ENCODE measurements around the gene KPNA5. TPM values are rescaled to one million over a fixed set of nuclear protein-coding genes. Genes with fewer than 3 reads are reported as not detected.

The KPNA5 gene
- total and polyA plus RNA-seq, 9 of the 15 experiments (the other 6 are each of a cell fraction or from before 2014, with no cell fraction given) = 3.2 to 10.3 (median 6.5) TPM

DNA sequence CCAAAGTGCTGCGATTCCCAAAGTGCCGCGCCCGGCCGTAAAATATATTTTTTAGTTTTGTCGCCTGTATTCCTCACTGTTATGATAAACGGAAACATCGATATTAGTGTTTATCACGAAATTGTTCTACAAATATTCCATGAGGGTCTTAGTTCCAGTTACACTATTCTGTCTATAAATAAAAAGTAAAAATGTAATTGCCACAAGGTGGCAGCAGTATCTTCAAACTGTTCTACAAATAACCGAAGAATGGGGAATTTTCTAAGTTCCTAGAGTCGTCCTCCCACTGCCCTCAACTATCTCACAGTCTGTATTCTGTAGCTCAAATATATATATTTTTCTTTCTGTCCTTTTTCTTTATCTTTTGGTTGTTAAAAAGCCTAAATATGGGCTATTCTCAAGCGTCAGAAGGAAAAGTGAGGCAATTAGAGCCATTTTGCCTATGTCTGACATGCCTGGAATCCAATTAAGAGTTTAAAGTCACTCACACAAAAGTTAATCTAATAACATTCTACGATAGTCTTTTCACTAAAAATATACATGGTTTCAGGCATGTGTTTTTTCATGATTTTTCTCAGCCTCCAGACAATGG is 98.7 kb downstream of the KPNA5 start (continued):
- TF ChIP-seq, protein P1, sequence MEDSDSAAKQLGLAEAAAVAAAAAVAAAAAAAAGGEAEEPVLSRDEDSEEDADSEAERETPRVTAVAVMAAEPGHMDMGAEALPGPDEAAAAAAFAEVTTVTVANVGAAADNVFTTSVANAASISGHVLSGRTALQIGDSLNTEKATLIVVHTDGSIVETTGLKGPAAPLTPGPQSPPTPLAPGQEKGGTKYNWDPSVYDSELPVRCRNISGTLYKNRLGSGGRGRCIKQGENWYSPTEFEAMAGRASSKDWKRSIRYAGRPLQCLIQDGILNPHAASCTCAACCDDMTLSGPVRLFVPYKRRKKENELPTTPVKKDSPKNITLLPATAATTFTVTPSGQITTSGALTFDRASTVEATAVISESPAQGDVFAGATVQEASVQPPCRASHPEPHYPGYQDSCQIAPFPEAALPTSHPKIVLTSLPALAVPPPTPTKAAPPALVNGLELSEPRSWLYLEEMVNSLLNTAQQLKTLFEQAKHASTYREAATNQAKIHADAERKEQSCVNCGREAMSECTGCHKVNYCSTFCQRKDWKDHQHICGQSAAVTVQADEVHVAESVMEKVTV (CRISPR knock-in tag; IDR thresholded peaks at IDR 0.05) = peak; percentile 26; the same call in 1 of the 2 replicates
- TF ChIP-seq SMC3 (conservative IDR thresholded peaks at IDR 0.05; ENCODE audit: insufficient read depth, low read depth, low read length) = 0 out of 2 replicates have a peak, but pooled peaks have one; percentile 5

- no peaks in the 10 kb centered on the region for H3K9me3 ChIP-seq (replicated peaks; ENCODE audit: control insufficient read depth, insufficient read depth, low read depth, low read length)
- H3K4me2 ChIP-seq (ENCODE audit: insufficient read depth, low read length) = no peak overlapping the region
- no peaks in the 10 kb centered on the region for H3K9me1 ChIP-seq (ENCODE audit: control insufficient read depth, insufficient read depth, low read length)
- no peak overlapping the region for H3K27ac ChIP-seq (ENCODE audit: extremely low read depth, low read depth, low read length)
- H3K79me2 ChIP-seq (ENCODE audit: control insufficient read depth, insufficient read depth, low read length) = no peaks in the 10 kb centered on the region
- no peaks in the 10 kb centered on the region for H3K36me3 ChIP-seq (ENCODE audit: control insufficient read depth, insufficient read depth, low read length)
- intact Hi-C loops (cut with micrococcal nuclease) (loop anchor here (5.0 to 10.0 kb wide), 2 partner anchors 517 to 541 kb away; no protein-coding TSS in a partner anchor), in situ Hi-C loops (cut with MboI) (no loop called here)
- TF ChIP-seq, protein P2, sequence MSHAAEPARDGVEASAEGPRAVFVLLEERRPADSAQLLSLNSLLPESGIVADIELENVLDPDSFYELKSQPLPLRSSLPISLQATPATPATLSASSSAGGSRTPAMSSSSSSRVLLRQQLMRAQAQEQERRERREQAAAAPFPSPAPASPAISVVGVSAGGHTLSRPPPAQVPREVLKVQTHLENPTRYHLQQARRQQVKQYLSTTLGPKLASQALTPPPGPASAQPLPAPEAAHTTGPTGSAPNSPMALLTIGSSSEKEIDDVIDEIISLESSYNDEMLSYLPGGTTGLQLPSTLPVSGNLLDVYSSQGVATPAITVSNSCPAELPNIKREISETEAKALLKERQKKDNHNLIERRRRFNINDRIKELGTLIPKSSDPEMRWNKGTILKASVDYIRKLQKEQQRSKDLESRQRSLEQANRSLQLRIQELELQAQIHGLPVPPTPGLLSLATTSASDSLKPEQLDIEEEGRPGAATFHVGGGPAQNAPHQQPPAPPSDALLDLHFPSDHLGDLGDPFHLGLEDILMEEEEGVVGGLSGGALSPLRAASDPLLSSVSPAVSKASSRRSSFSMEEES (CRISPR knock-in tag; IDR thresholded peaks at IDR 0.05) = no peak
- no peak for TF ChIP-seq BMI1 (IDR thresholded peaks at IDR 0.05; ENCODE audit: low read length)
- TF ChIP-seq SPI1 (IDR thresholded peaks at IDR 0.05; ENCODE audit: borderline replicate concordance, low read depth, low read length) = no peak
- no peak for TF ChIP-seq MLX (CRISPR knock-in tag; conservative IDR thresholded peaks at IDR 0.05)
- ChIA-PET CTCF (ENCODE audit: low intra/inter-chr PET ratio) (no interaction called here), POLR2A (no interaction called here)
- H3K4me1 ChIP-seq (replicated peaks in 1 of 2; ENCODE audit: control insufficient read depth in 2 of 2, insufficient read depth in 2 of 2, low read length in 2 of 2) = no peaks in the 10 kb centered on the region
- ATAC-seq (no peak), FAIRE-seq (no peak), DNase-seq (ENCODE audit: extremely low read depth in 1 of 4, low spot score in 3 of 4) (no peak)
- no TSS peak for BruUV-seq (replicated peaks)
- no peak overlapping the region for H3K9ac ChIP-seq (ENCODE audit: insufficient read depth in 1 of 2, low read depth in 2 of 2, low read length in 2 of 2)
- H3K4me3 ChIP-seq = no peak overlapping the region
- no peak overlapping the region for H2AFZ ChIP-seq (ENCODE audit: low read depth, low read length)
- no peaks in the 10 kb centered on the region for H3K27me3 ChIP-seq (ENCODE audit: control insufficient read depth in 2 of 2, insufficient read depth in 2 of 2, low read length in 2 of 2)
- H4K20me1 ChIP-seq (replicated peaks; ENCODE audit: control insufficient read depth, insufficient read depth, low read length) = no peaks in the 10 kb centered on the region
- 0% methylated on average over 5 of the region's 5 CpGs for WGBS (ENCODE audit: insufficient coverage, low coverage, missing lambda C conversion rate)
Measured at GRCh38 chr6:116783852-116784251, 102.8 kb downstream of the KPNA5 start.

Other genes with a start within 250 kb of the KPNA5 start
Only the 7 nearest of the 10 such genes appear.
- gene TRAPPC3L, start 135.5 kb upstream of the KPNA5 start, total RNA-seq (2014; rRNA removed) = not detected in 2 replicates
- gene TRAPPC3L, start 135.5 kb upstream of the KPNA5 start, total RNA-seq (2014; rRNA removed; fragmentation: Illumina TruSeq; extraction: Trizol) = not detected in 2 replicates
- not detected in 2 replicates for gene TRAPPC3L, start 135.5 kb upstream of the KPNA5 start, total RNA-seq (2015; rRNA removed; fragmentation: Illumina TruSeq; extraction: Trizol)
- not detected in 2 replicates for gene TRAPPC3L, start 135.5 kb upstream of the KPNA5 start, total RNA-seq (2021)
- gene TRAPPC3L, start 135.5 kb upstream of the KPNA5 start, polyA plus RNA-seq (2011; rRNA removed) = not detected in 2 replicates
- not detected in 2 replicates for gene TRAPPC3L, start 135.5 kb upstream of the KPNA5 start, polyA plus RNA-seq (2014; fragmentation: Illumina TruSeq; extraction: Trizol)
- not detected for gene TRAPPC3L, start 135.5 kb upstream of the KPNA5 start, polyA plus RNA-seq (2014; fragmentation: Nextera tagmentation; extraction: Ambion mirVana)
- gene TRAPPC3L, start 135.5 kb upstream of the KPNA5 start, polyA plus RNA-seq (2014; rRNA removed) = not detected in 2 replicates
- not detected in 2 replicates for gene CALHM4, start 127.5 kb upstream of the KPNA5 start, total RNA-seq (2014; rRNA removed)
- gene CALHM4, start 127.5 kb upstream of the KPNA5 start, total RNA-seq (2014; rRNA removed; fragmentation: Illumina TruSeq; extraction: Trizol) = not detected in 2 replicates
- not detected in 2 replicates for gene CALHM4, start 127.5 kb upstream of the KPNA5 start, total RNA-seq (2015; rRNA removed; fragmentation: Illumina TruSeq; extraction: Trizol)
- not detected in 2 replicates for gene CALHM4, start 127.5 kb upstream of the KPNA5 start, total RNA-seq (2021)
- gene CALHM4, start 127.5 kb upstream of the KPNA5 start, polyA plus RNA-seq (2011; rRNA removed) = not detected in 2 replicates
- not detected in 2 replicates for gene CALHM4, start 127.5 kb upstream of the KPNA5 start, polyA plus RNA-seq (2014; fragmentation: Illumina TruSeq; extraction: Trizol)
- gene CALHM4, start 127.5 kb upstream of the KPNA5 start, polyA plus RNA-seq (2014; fragmentation: Nextera tagmentation; extraction: Ambion mirVana) = not detected
- not detected in 2 replicates for gene CALHM4, start 127.5 kb upstream of the KPNA5 start, polyA plus RNA-seq (2014; rRNA removed)
- 31.9 and 36.2 TPM in 2 replicates for gene RWDD1, start 109.7 kb upstream of the KPNA5 start, total RNA-seq (2014; rRNA removed)
- gene RWDD1, start 109.7 kb upstream of the KPNA5 start, total RNA-seq (2014; rRNA removed; fragmentation: Illumina TruSeq; extraction: Trizol) = 63.9 and 72.5 TPM in 2 replicates
- 69.4 and 77.3 TPM in 2 replicates for gene RWDD1, start 109.7 kb upstream of the KPNA5 start, total RNA-seq (2015; rRNA removed; fragmentation: Illumina TruSeq; extraction: Trizol)
- gene RWDD1, start 109.7 kb upstream of the KPNA5 start, total RNA-seq (2021) = 37.3 and 42.8 TPM in 2 replicates
- gene RWDD1, start 109.7 kb upstream of the KPNA5 start, polyA plus RNA-seq (2011; rRNA removed) = 40.4 and 42.9 TPM in 2 replicates
- gene RWDD1, start 109.7 kb upstream of the KPNA5 start, polyA plus RNA-seq (2014; fragmentation: Illumina TruSeq; extraction: Trizol) = 64.1 and 89.8 TPM in 2 replicates
- gene RWDD1, start 109.7 kb upstream of the KPNA5 start, polyA plus RNA-seq (2014; fragmentation: Nextera tagmentation; extraction: Ambion mirVana) = 10 to 100 TPM; 48.7 to 53.2 TPM
- 44.4 and 48.0 TPM in 2 replicates for gene RWDD1, start 109.7 kb upstream of the KPNA5 start, polyA plus RNA-seq (2014; rRNA removed)
- 0.14 TPM in 1 of 2 replicates, not detected in the other for gene RSPH4A, start 64.7 kb upstream of the KPNA5 start, total RNA-seq (2014; rRNA removed)
- gene RSPH4A, start 64.7 kb upstream of the KPNA5 start, total RNA-seq (2014; rRNA removed; fragmentation: Illumina TruSeq; extraction: Trizol) = 0.11 and 0.32 TPM in 2 replicates
- gene RSPH4A, start 64.7 kb upstream of the KPNA5 start, total RNA-seq (2015; rRNA removed; fragmentation: Illumina TruSeq; extraction: Trizol) = 0.29 and 0.30 TPM in 2 replicates
- 0.11 TPM in 2 replicates for gene RSPH4A, start 64.7 kb upstream of the KPNA5 start, total RNA-seq (2021)
- 0.04 and 0.19 TPM in 2 replicates for gene RSPH4A, start 64.7 kb upstream of the KPNA5 start, polyA plus RNA-seq (2011; rRNA removed)
- 0.29 and 0.30 TPM in 2 replicates for gene RSPH4A, start 64.7 kb upstream of the KPNA5 start, polyA plus RNA-seq (2014; fragmentation: Illumina TruSeq; extraction: Trizol)
- gene RSPH4A, start 64.7 kb upstream of the KPNA5 start, polyA plus RNA-seq (2014; fragmentation: Nextera tagmentation; extraction: Ambion mirVana) = under 1 TPM; 0.07 to 0.08 TPM
- 0.03 and 0.15 TPM in 2 replicates for gene RSPH4A, start 64.7 kb upstream of the KPNA5 start, polyA plus RNA-seq (2014; rRNA removed)
- 18.3 and 19.1 TPM in 2 replicates for gene ZUP1, start 12.4 kb upstream of the KPNA5 start, total RNA-seq (2014; rRNA removed)
- gene ZUP1, start 12.4 kb upstream of the KPNA5 start, total RNA-seq (2014; rRNA removed; fragmentation: Illumina TruSeq; extraction: Trizol) = 37.7 and 42.9 TPM in 2 replicates
- 28.6 and 31.8 TPM in 2 replicates for gene ZUP1, start 12.4 kb upstream of the KPNA5 start, total RNA-seq (2015; rRNA removed; fragmentation: Illumina TruSeq; extraction: Trizol)
- gene ZUP1, start 12.4 kb upstream of the KPNA5 start, total RNA-seq (2021) = 20.1 and 25.6 TPM in 2 replicates
- gene ZUP1, start 12.4 kb upstream of the KPNA5 start, polyA plus RNA-seq (2011; rRNA removed) = 35.8 and 39.3 TPM in 2 replicates
- gene ZUP1, start 12.4 kb upstream of the KPNA5 start, polyA plus RNA-seq (2014; fragmentation: Illumina TruSeq; extraction: Trizol) = 27.2 and 31.3 TPM in 2 replicates
- 10 to 100 TPM; 11.8 to 16.2 TPM for gene ZUP1, start 12.4 kb upstream of the KPNA5 start, polyA plus RNA-seq (2014; fragmentation: Nextera tagmentation; extraction: Ambion mirVana)
- 27.5 and 29.7 TPM in 2 replicates for gene ZUP1, start 12.4 kb upstream of the KPNA5 start, polyA plus RNA-seq (2014; rRNA removed)
- gene FAM162B, start 84.5 kb downstream of the KPNA5 start, total RNA-seq (2014; rRNA removed) = not detected in 2 replicates
- gene FAM162B, start 84.5 kb downstream of the KPNA5 start, total RNA-seq (2014; rRNA removed; fragmentation: Illumina TruSeq; extraction: Trizol) = not detected in 2 replicates
- not detected in 2 replicates for gene FAM162B, start 84.5 kb downstream of the KPNA5 start, total RNA-seq (2015; rRNA removed; fragmentation: Illumina TruSeq; extraction: Trizol)
- not detected in 2 replicates for gene FAM162B, start 84.5 kb downstream of the KPNA5 start, total RNA-seq (2021)
- gene FAM162B, start 84.5 kb downstream of the KPNA5 start, polyA plus RNA-seq (2011; rRNA removed) = not detected in 2 replicates
- gene FAM162B, start 84.5 kb downstream of the KPNA5 start, polyA plus RNA-seq (2014; fragmentation: Illumina TruSeq; extraction: Trizol) = not detected in 2 replicates
- gene FAM162B, start 84.5 kb downstream of the KPNA5 start, polyA plus RNA-seq (2014; fragmentation: Nextera tagmentation; extraction: Ambion mirVana) = not detected
- not detected in 2 replicates for gene FAM162B, start 84.5 kb downstream of the KPNA5 start, polyA plus RNA-seq (2014; rRNA removed)
- not detected in 2 replicates for gene GPRC6A, start 147.9 kb downstream of the KPNA5 start, total RNA-seq (2014; rRNA removed)
- gene GPRC6A, start 147.9 kb downstream of the KPNA5 start, total RNA-seq (2014; rRNA removed; fragmentation: Illumina TruSeq; extraction: Trizol) = not detected in 2 replicates
- not detected in 2 replicates for gene GPRC6A, start 147.9 kb downstream of the KPNA5 start, total RNA-seq (2015; rRNA removed; fragmentation: Illumina TruSeq; extraction: Trizol)
- gene GPRC6A, start 147.9 kb downstream of the KPNA5 start, total RNA-seq (2021) = not detected in 2 replicates
- 0.03 TPM in 1 of 2 replicates, not detected in the other for gene GPRC6A, start 147.9 kb downstream of the KPNA5 start, polyA plus RNA-seq (2011; rRNA removed)
- not detected in 2 replicates for gene GPRC6A, start 147.9 kb downstream of the KPNA5 start, polyA plus RNA-seq (2014; fragmentation: Illumina TruSeq; extraction: Trizol)
- under 1 TPM in 1 of 2 experiments, not detected in 1; 0.03 TPM for gene GPRC6A, start 147.9 kb downstream of the KPNA5 start, polyA plus RNA-seq (2014; fragmentation: Nextera tagmentation; extraction: Ambion mirVana)
- gene GPRC6A, start 147.9 kb downstream of the KPNA5 start, polyA plus RNA-seq (2014; rRNA removed) = not detected in 2 replicates